ENCODE data around the gene IMMP2L.

IMMP2L gene

GRCh38 chr7:111137296-111138192 lies 424.7 kb downstream of the IMMP2L start:
- no peak overlapping the region for H3K4me3 ChIP-seq (ENCODE audit: low read depth in 1 of 2, low read length in 2 of 2)
- peak overlapping the region; percentile 63 for H3K27ac ChIP-seq (ENCODE audit: low read length)
- H3K27me3 ChIP-seq (ENCODE audit: insufficient read depth, low read length, poor library complexity) = no peaks in the 10 kb centered on the region
- no peaks in the 10 kb centered on the region for H4K20me1 ChIP-seq (ENCODE audit: insufficient read depth, low read length)
- H3K4me2 ChIP-seq (ENCODE audit: insufficient read depth, low read length) = peak overlapping the region; percentile 57
- no peaks in the 10 kb centered on the region for H3K36me3 ChIP-seq (ENCODE audit: insufficient read depth, low read length)
- DNase-seq = peak; percentile 6
- TF ChIP-seq EZH2 (IDR thresholded peaks at IDR 0.05; ENCODE audit: borderline replicate concordance, low read depth, low read length, severe bottlenecking) = no peak
- TF ChIP-seq, protein P1, sequence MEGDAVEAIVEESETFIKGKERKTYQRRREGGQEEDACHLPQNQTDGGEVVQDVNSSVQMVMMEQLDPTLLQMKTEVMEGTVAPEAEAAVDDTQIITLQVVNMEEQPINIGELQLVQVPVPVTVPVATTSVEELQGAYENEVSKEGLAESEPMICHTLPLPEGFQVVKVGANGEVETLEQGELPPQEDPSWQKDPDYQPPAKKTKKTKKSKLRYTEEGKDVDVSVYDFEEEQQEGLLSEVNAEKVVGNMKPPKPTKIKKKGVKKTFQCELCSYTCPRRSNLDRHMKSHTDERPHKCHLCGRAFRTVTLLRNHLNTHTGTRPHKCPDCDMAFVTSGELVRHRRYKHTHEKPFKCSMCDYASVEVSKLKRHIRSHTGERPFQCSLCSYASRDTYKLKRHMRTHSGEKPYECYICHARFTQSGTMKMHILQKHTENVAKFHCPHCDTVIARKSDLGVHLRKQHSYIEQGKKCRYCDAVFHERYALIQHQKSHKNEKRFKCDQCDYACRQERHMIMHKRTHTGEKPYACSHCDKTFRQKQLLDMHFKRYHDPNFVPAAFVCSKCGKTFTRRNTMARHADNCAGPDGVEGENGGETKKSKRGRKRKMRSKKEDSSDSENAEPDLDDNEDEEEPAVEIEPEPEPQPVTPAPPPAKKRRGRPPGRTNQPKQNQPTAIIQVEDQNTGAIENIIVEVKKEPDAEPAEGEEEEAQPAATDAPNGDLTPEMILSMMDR (IDR thresholded peaks at IDR 0.05; ENCODE audit: borderline replicate concordance, extremely low read depth, low read length, poor library complexity, severe bottlenecking) = no peak
- H3K9ac ChIP-seq (ENCODE audit: low read depth, low read length) = peak overlapping the region; percentile 29
- H3K4me1 ChIP-seq (ENCODE audit: insufficient read depth, low read length) = peaks cover 28% of the 10 kb centered on the region
- H2AFZ ChIP-seq (ENCODE audit: low read depth, low read length) = peak overlapping the region; percentile 54; the same call in 1 of the 2 replicates
- no peaks in the 10 kb centered on the region for H3K9me3 ChIP-seq (ENCODE audit: insufficient read depth, low read length, severe bottlenecking)
- no peaks in the 10 kb centered on the region for H3K79me2 ChIP-seq (ENCODE audit: insufficient read depth, low read length)
- peak; percentile 58 for ATAC-seq (ENCODE audit: insufficient read depth, low read depth)

GRCh38 chr7:111132833-111133232 lies 429.5 kb downstream of the IMMP2L start:
- TF ChIP-seq, protein P1 (IDR thresholded peaks at IDR 0.05; ENCODE audit: borderline replicate concordance, extremely low read depth, low read length, poor library complexity, severe bottlenecking) = no peak
- no peak for TF ChIP-seq EZH2 (IDR thresholded peaks at IDR 0.05; ENCODE audit: borderline replicate concordance, low read depth, low read length, severe bottlenecking)

GRCh38 chr7:111129435-111129834 lies 432.9 kb downstream of the IMMP2L start:
- H3K27me3 ChIP-seq (ENCODE audit: insufficient read depth, low read length, poor library complexity) = no peaks in the 10 kb centered on the region
- no peaks in the 10 kb centered on the region for H3K36me3 ChIP-seq (ENCODE audit: insufficient read depth, low read length)
- no peaks in the 10 kb centered on the region for H3K9me3 ChIP-seq (ENCODE audit: insufficient read depth, low read length, severe bottlenecking)
- no peak overlapping the region for H3K27ac ChIP-seq (ENCODE audit: low read length)
- H2AFZ ChIP-seq (ENCODE audit: low read depth, low read length) = no peak overlapping the region
- ATAC-seq (ENCODE audit: insufficient read depth, low read depth) (no peak), DNase-seq (no peak)
- H3K4me2 ChIP-seq (ENCODE audit: insufficient read depth, low read length) = no peak overlapping the region
- no peak for TF ChIP-seq EZH2 (IDR thresholded peaks at IDR 0.05; ENCODE audit: borderline replicate concordance, low read depth, low read length, severe bottlenecking)
- TF ChIP-seq, protein P1 (IDR thresholded peaks at IDR 0.05; ENCODE audit: borderline replicate concordance, extremely low read depth, low read length, poor library complexity, severe bottlenecking) = no peak
- no peak overlapping the region for H3K4me3 ChIP-seq (ENCODE audit: low read depth in 1 of 2, low read length in 2 of 2)
- H3K79me2 ChIP-seq (ENCODE audit: insufficient read depth, low read length) = no peaks in the 10 kb centered on the region
- H4K20me1 ChIP-seq (ENCODE audit: insufficient read depth, low read length) = no peaks in the 10 kb centered on the region
- H3K9ac ChIP-seq (ENCODE audit: low read depth, low read length) = no peak overlapping the region
- no peaks in the 10 kb centered on the region for H3K4me1 ChIP-seq (ENCODE audit: insufficient read depth, low read length)

More at GRCh38 chr7:111132833-111133232, 429.5 kb downstream of the IMMP2L start:
- no peak for ATAC-seq (ENCODE audit: insufficient read depth, low read depth)
- H3K4me2 ChIP-seq (ENCODE audit: insufficient read depth, low read length) = no peak overlapping the region
- H3K27me3 ChIP-seq (ENCODE audit: insufficient read depth, low read length, poor library complexity) = no peaks in the 10 kb centered on the region
- no peaks in the 10 kb centered on the region for H3K79me2 ChIP-seq (ENCODE audit: insufficient read depth, low read length)
- no peaks in the 10 kb centered on the region for H3K36me3 ChIP-seq (ENCODE audit: insufficient read depth, low read length)
- no peak for DNase-seq
- peaks cover 7% of the 10 kb centered on the region for H3K4me1 ChIP-seq (ENCODE audit: insufficient read depth, low read length)
- no peak overlapping the region for H3K4me3 ChIP-seq (ENCODE audit: low read depth in 1 of 2, low read length in 2 of 2)
- no peak overlapping the region for H3K9ac ChIP-seq (ENCODE audit: low read depth, low read length)
- H4K20me1 ChIP-seq (ENCODE audit: insufficient read depth, low read length) = no peaks in the 10 kb centered on the region
- no peak overlapping the region for H3K27ac ChIP-seq (ENCODE audit: low read length)
- H3K9me3 ChIP-seq (ENCODE audit: insufficient read depth, low read length, severe bottlenecking) = no peaks in the 10 kb centered on the region
- H2AFZ ChIP-seq (ENCODE audit: low read depth, low read length) = no peak overlapping the region
